ENCODE data around the gene ABO. TPM values are rescaled to one million over a fixed set of nuclear protein-coding genes. Genes with fewer than 3 reads are reported as not detected.
"Not testable (repeated sequence)": the region's sequence is repeated elsewhere in the genome, so short reads cannot be mapped to it uniquely, and the experiment has no call there.

Gene ABO
- total RNA-seq, 2 donors from 2014 or later, result 1.7 to 2.1 TPM

DNA sequence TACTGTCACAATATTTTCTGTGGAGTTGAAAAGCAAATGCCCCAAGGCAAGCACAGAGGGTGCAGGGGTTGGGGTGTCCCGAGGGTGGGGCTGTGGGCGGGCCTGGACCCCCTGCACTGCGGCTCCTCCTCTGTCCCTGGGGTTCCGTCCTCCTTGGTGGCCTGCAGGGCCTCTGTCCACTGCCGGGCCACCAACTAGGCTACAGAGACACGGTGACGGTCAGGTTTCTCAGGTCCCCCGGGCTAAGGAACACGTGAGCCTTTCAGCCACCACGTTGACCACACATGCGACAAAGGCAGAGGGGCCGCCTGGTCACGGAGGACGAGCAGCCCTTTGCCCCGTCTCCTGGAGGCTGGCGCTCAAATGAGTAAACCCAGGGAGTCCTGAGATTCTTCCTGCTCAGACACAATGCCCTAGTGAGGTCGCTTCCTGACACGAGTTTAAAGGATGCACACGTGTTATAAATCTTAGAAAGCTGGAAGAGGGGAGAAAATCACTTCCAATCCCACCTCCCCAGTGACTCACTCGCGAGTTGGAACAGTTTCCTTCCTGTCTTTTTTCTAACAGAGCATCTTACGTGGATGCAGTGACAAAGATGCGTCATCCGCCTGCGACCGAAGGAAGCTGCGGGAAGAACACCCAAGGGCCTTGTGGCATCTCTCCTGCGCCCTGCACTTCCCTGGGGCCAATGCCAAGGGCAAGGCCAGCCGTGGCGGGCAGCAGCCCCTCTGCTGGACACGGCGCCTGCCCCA lies 41.1 kb downstream of the ABO start:
- ATAC-seq (no peak), DNase-seq (no peak)
- intact Hi-C loops (cut with DNase I), result no loop called here

DNA sequence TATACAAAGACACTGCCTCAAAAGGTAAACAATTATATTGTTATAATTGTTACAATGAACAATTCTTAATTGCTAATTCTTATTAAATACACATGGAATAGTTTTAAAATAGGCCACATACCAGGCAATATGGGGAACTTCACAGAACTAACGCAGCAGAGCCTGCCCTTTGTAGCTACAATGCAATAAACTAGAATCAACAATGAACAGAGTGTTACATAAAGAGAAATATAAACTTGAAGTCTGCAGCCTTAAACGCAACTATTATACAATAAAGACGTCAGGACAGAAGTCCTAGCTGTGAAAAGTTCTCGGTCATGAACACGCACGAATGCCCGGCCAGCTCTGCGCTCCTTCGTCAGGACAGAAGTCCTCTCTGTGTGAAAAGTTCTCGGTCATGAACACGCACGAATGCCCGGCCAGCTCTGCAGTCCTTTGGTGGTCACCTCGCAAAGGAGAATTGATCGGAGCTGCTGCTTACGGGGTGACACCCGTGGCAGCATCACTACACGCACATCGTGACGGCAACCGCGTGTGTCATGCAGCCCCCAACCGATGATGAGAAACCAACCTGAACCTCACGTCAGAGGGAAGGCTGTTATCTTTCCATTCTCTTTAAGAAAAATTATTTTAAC lies 43.0 kb downstream of the ABO start:
- DNase-seq; intact Hi-C loops (cut with DNase I); ATAC-seq: not testable (repeated sequence)

DNA sequence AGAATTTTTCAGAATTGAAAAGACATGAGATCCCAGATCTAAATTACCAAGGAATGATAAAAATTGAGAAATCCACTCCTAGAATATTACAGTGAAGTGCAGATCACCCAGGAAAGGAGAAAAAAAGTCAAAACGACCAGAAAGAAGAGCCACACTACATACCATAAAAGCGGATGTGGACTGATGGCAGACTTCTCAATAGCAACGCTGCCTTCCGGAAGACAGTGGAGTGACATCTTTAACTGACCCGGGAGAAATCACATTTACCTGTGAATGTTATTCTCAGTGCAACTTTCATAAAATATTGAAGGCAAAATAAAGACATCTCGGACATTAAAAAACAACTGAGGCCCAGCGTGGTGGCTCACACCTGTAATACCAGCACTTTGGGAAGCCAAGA lies 44.5 kb downstream of the ABO start:
- intact Hi-C loops (cut with DNase I); DNase-seq; ATAC-seq: not testable (repeated sequence)

DNA sequence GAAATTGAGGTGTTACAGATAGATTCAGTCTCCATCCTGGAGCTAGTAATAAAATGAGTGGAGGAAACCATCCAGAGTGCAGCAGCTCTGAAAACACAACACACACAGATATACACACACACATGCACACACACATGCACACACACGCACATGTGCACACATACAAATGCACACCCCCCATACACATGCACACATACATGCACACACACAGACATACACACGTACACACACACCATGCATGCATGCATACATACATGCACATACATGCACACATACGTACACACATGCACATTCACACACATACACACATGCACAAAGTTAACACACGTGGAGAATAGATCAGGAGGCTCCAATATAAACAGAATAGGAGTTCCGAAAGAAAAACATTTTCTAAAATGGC lies 44.9 kb downstream of the ABO start:
- DNase-seq, result no peak
- ATAC-seq, result no peak
- intact Hi-C loops (cut with DNase I), result no loop called here

DNA sequence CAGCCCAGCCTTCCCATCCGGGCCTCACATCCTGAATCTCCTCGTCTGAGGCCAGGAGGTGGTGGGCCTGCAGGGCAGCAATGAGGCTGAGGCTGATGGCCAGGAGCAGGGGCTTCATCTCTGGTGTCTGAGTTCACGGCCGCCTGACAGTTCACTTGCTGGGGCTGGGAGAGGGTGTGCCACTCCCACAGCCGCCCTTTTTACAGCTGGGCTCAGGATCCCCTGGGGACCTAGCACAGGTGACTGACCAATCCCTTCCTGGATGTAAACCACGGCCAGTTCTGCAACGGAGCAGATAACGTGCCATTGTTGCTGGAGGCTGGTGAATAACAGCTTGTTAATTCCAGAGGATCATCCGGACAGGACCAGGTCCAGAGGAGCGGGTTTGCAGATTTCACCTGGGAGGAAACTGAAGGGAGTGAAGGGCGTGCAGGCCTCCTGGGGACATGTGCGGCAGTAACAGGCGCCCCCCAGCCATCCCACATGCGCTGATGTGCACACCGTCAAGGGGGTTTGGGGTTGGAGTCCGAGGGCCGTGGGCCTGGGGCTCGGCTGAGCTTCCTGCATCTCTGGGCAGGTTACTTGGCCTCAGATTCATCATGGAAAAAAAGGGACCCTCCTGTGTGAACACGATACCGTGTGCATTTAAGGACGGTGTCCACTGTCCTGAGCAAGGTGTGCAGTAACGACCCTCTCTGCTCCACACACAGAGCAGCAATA lies 46.4 kb downstream of the ABO start:
- DNase-seq; intact Hi-C loops (cut with DNase I); ATAC-seq: not testable (repeated sequence)

DNA sequence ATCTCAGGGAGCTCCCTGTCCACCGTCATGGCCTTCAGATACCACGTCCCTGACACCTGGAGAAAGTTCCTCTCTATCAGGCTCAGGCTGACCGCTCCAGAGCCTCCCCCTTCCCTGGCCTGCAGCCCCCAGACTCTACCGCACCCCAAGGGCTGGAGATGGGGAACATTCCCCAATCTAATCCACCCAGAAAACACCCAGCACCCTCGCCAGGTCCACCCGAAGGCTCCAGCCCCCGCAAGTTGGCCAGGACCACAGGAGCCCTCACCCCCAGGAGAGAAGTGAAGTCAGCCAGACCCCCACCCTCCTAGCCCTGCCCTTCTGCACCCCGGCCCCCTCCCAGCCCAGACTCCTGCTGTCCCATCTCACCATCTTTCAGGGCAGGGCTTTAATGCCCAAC lies 47.0 kb downstream of the ABO start:
- intact Hi-C loops (cut with DNase I); DNase-seq; ATAC-seq: not testable (repeated sequence)

DNA sequence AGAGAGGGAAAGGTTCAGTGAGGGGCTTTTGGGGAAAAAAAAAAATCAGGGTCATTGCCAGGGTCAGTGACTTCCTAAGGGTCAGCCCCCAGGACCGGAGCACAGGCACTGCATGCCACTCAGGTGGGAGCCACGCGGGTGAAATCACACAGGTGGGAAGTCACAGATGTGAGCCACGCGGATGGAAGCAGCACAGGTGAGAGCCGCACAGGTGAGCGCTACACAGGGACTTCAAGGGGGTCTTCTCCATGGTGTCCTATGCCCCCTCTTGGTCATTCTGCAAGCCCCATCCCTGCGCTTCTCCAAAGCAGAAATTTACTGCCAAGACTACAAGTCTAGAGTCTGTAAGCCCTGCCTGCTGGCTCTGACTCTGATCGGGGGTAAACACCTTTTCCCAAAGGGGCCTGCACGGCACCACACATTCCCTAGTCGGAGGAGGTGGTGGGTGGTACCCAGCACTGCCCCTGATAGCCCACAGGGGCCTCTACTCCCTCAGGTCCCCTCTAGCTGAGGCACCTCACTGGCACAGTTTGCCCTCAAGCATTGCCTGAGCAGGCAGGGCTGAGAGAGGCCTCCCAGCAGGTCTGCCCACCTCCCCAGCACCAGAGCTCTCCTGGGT lies 47.6 kb downstream of the ABO start:
- no peak for ATAC-seq
- intact Hi-C loops (cut with DNase I), result no loop called here
- DNase-seq, result no peak

DNA sequence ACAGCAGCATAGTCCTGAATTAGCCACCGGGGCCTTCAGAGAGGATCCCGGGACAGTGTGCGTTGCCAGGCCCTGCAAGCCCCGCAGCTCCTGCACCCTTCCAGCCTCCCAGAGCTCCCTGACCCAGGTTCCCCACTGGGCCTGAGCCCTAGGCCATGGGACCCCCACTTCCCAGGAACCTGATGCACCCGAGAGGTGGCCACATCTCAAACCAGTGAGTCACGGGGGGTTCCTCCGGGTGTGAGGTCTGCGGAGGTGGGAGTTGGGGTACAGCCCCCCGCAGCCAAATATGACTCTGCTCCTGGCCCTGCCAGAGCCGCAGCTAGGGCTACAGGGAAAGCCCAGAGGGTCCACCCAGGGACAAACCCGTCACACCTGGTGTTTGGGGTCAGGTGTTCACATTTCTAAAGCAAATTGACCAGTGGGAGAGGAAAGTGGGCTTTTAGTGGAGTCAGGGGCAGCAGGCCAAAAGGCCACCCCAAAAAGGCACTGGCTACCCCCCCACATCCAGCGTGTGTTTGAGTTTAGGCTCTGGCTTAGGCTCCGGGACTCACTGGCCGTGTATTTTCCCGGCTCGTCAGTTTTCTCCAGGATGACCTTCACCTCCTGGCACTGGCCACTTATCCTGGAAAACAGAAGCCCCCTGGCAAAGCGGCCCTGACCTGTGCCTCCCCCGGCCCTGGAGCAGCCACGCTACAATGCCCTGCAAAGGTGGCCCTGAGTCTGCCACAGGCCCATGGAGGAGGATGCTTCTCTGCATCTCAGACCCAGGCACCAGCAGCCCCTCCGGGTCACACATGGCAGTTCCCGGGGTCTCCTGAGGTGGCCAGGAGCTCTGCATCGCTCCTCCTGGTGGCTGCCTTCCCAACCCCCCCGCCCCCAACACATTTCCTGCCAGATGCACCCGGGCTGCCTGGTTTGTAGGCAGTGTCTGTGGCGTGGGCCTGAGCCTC lies 48.5 kb downstream of the ABO start:
- intact Hi-C loops (cut with DNase I), result no loop called here
- DNase-seq, result no peak
- no peak for ATAC-seq

DNA sequence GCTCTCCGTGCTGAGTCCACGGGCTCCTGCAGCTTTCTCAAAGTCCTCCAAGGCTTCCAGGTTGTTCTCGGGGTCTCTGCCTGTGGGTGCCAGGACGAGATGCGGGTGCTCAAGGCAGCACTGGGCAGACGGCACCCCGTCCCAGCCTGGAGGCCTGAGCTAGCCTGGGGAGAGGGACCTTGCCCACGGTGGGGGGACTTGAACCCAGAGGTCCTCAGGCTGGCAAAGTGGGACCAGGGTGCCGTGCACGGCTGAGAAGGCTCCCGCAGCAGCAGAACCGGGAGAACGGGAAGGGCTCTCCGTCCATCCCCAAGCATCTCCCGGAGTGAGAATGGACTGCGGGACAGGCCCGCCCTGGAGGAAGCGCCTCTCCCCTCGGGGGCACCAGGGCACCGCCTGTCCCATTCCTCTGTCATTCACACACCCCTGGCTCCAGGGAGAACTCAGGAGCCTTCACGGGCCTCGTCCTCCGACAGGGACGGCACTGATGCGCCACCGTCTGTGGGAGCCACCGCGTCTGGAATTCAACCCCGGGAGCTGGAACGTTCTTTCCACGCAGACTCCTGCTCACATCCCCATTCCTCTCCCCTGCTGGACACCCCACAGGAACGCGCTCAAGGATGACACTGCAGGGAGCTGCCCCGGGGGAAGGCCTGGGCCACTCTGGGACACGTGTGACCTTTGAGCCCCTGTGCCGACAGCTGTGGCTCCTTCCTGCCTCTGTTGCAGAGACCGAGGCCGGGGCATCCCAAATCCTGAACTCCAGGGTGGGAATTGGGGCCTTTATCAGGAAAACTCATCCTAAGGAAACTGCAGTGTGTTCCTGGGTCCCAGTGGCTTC lies 49.6 kb downstream of the ABO start:
- DNase-seq (no peak), ATAC-seq (no peak)
- intact Hi-C loops (cut with DNase I), result no loop called here

DNA sequence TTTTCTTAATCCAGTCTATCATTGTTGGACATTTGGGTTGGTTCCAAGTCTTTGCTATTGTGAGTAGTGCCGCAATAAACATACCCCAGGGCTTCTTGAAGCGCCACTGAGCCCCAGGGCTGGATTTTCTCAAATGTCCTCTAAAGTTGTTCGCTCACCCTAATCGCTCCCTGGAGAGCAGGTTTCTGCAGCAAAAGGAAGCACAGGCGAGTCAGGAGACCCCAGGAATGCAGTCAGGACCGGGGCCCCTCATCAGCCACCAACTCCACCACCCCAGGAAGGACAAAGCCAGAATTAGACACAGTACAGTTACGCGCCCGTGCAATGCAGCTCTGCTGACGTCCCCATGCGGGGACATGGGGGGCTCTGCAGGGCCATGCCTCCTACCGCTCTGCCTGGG lies 50.2 kb downstream of the ABO start:
- no peak for DNase-seq
- intact Hi-C loops (cut with DNase I), result no loop called here
- no peak for ATAC-seq

DNA sequence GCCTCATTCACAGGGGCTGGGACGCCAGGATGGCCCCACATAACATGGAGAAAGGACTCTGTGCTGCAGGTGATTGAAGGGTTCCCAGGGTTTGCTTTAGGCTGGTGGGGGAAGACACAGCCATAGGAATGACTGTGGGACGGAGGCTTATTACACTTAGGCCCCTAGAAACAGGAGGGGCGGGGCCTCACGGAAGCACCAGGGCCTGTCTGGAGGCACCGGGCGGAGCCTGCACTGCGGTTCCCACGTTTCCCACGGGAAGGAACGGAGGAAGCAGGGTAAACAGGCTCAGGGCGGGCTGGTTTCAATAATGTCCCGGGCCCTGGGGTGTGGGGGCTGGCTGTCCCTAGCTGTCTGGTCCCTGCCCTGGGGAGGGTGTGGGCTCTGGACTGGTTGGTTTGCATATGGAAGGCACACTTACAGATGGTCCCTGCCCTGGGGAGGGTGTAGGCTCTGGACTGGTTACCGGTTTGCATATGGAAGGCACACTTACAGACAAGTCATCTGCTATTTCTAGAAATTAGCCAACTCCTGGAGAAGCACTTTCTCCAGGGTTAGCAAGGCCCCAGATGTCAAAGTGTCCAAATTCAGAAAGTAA lies 51.7 kb downstream of the ABO start:
- intact Hi-C loops (cut with DNase I), result not testable (repeated sequence)
- ATAC-seq, result peak; percentile 34 to 66
- DNase-seq, result peak; percentile 56

DNA sequence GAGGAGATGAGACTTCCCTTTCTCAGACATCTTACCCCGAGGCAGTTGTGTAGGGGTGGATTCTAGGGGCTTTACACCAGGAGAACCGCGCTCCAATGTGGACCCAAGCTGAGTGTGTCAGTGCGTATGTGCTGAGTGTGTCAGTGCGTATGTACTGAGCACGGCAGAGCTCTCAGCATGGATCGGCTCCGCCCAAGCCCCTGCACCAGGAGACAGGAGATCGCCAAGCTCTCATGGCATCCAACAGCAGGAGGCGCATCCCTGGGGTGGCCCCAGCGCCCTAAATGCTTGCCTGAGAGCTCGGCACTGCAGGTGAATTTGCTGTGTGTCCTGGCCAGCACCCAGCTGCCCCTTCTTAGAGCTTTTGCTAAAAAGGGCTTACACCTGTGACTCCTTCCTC lies 53.0 kb downstream of the ABO start:
- intact Hi-C loops (cut with DNase I); DNase-seq; ATAC-seq: not testable (repeated sequence)

DNA sequence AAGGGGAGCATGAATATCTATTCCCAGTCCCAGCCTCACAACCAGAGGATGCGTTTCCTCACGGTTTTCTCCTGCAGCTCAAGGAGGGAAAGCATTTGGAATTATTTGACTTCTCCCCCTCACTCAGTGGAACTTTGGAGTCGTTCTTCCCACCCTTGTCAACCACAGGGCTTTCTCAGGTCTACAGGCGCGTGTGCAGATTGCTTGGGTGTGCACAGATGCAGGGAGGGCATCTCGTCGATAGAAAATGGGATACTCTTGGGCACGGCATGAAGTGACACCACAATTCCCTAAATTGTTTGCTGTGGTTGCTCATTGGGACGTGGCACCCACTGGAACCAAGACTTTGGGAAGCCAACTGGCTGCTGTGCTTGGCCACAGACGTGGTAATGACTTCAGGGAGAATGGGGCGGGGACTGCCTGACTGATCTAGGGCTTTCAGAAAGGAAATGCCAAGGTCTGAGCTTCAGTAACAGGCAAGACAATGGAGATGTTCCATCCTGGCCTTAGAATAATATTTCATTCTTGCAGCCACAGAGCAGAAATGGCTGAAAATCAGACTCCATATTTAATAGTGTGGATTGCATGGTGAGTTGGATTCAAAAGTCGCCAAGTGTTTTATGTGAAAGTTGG lies 53.7 kb downstream of the ABO start:
- intact Hi-C loops (cut with DNase I), result no loop called here
- ATAC-seq (no peak), DNase-seq (no peak)

DNA sequence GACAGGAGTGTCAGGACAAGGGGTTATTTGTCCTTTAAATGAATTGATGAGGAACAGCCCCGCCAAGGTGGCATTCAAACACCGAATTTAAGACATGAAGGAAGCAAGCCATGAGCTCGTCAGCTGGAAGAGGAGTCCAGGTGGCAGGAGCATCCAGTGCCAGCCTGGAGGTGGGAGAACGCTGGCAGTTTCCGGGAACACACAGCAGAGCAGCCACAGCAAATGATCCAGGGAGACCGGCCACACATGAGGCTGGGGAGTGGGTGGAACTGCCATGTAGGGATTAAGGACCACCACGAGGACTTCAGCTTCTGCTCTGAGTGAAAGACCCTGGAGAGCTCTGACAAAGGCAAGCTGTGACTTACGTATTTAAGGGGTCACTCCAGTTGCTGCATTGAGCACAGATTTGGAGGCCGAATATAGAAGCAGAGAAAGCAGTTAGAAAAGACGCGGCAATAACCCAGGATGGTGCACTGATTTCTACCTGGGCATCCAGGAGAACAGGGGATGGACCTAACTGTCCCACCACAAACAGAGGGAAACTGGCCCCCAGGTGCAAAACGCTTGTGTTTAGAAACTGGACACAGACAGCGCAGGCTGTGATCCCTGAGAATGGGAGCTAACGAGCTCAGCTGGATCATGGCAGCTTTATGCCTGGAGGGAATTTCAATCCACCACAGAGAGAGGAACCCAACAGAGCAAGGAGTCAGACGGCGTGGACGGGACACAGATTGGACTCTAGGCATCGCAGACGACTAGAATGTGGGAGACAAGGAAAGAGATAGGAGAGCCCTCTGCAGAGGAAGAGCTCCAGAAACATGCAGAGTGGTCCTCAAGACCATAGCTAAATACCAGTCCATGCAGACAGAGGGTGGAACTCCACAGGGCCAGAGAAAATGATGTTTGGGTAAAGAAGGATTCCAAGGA lies 56.7 kb downstream of the ABO start:
- DNase-seq, ATAC-seq: not testable (repeated sequence)

DNA sequence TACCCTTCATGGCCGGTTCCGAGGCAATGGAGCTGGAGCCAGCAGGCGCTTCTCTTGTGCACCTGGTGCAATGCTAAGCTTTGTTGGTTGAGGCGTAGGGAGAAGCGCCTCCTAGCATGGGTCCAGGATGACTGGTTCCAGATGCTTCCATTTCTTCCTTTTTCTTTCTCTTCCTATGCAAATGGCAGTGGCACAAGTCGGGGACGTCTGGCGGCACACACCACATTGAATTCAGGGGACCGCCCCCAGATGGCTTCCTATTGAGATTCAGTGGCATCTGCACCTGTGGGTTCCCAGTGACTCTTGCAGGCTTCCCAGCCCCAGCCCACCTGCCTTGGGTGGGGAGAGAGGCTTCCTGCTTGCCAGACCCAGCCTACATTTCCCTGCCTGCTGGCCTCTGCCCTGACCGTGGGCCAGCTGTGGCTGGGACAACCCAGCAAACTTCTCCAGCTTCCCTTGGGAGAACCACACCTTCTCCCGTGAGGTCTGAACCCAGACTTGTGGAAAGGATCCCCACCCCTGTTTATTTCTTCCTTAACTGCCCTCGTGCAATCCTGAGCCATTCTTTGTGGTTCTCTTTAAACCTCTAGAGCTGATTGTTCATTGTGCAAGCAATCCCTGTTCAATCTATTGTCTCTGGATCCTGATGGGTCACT lies 57.5 kb downstream of the ABO start:
- ATAC-seq; DNase-seq; intact Hi-C loops (cut with DNase I): not testable (repeated sequence)

More for the DNA sequence above, 56.7 kb downstream of the ABO start:
- intact Hi-C loops (cut with DNase I), result not testable (repeated sequence)
